H1 (cell line): ENCODE results near the gene SAMD4A.

Experiments used
- CEBPB ChIP-seq: IDR thresholded peaks from 2 replicates; pipeline ENCODE4 v1.6.1; 2012; ENCODE audit warnings: low read depth, low read length
- CTCF ChIP-seq, 3 experiments: IDR thresholded peaks; 1 replicate in 2 of 3; 2 replicates in 1 of 3; pipeline versions ENCODE4 v1.5.1 to v1.6.1; 2011; ENCODE audit warnings: low read length in 3 of 3, mild to moderate bottlenecking in 3 of 3, inconsistent platforms in 2 of 3, low read depth in 1 of 3, moderate library complexity in 1 of 3; ENCODE audit not compliant: insufficient read depth in 1 of 3; ENCODE audit errors: control extremely low read depth in 1 of 3
- EGR1 ChIP-seq: IDR thresholded peaks from 2 replicates; pipeline ENCODE4 v1.6.1; 2011; ENCODE audit warnings: low read depth, low read length, borderline replicate concordance
- EP300 ChIP-seq, 2 experiments: IDR thresholded peaks; 1 replicate in 1 of 2; 2 replicates in 1 of 2; pipeline ENCODE4 v1.6.1; 2011 to 2012; ENCODE audit warnings: low read depth in 2 of 2, low read length in 2 of 2, mild to moderate bottlenecking in 2 of 2, borderline replicate concordance in 1 of 2, inconsistent platforms in 1 of 2, moderate library complexity in 1 of 2
- EZH2 ChIP-seq: fragments of 200-600 bp; sonication (generic); IDR thresholded peaks from 2 replicates; pipeline ENCODE4 v1.7.1; 2012; ENCODE audit warnings: low read depth, mild to moderate bottlenecking, moderate library complexity, low read length, inconsistent platforms; ENCODE audit not compliant: severe bottlenecking
- MAFK ChIP-seq: IDR thresholded peaks from 2 replicates; pipeline ENCODE4 v1.6.1; 2012; ENCODE audit warnings: low read depth, mild to moderate bottlenecking, improper control_type of control experiment, low read length
- NRF1 ChIP-seq: IDR thresholded peaks from 2 replicates; pipeline ENCODE4 v1.6.1; 2011; ENCODE audit warnings: mild to moderate bottlenecking, low read depth, low read length, improper control_type of control experiment
- POLR2A ChIP-seq, 2 experiments: IDR thresholded peaks; 1 replicate in 1 of 2; 2 replicates in 1 of 2; pipeline ENCODE4 v1.6.1; 2011; ENCODE audit warnings: low read depth in 2 of 2, low read length in 2 of 2, mild to moderate bottlenecking in 2 of 2; ENCODE audit errors: control extremely low read depth in 1 of 2
- SIN3A ChIP-seq, 2 experiments: IDR thresholded peaks in 1 of 2; conservative IDR thresholded peaks in 1 of 2; 2 replicates each; pipeline ENCODE4 v1.6.1; 2011 to 2012; ENCODE audit warnings: low read length in 2 of 2, improper control_type of control experiment in 1 of 2, low read depth in 1 of 2, mild to moderate bottlenecking in 1 of 2
- SIRT6 ChIP-seq: IDR thresholded peaks from one replicate; pipeline ENCODE4 v1.7.1; 2012; ENCODE audit warnings: low read length, inconsistent platforms
- SUZ12 ChIP-seq: fragments of 200-600 bp; sonication (generic); IDR thresholded peaks from 2 replicates; pipeline ENCODE4 v1.6.1; 2012; ENCODE audit warnings: mild to moderate bottlenecking, inconsistent platforms, low read length, moderate library complexity, mixed read lengths
- TEAD4 ChIP-seq: IDR thresholded peaks from 2 replicates; pipeline ENCODE4 v1.6.1; 2012; ENCODE audit warnings: low read depth, low read length, inconsistent platforms, mixed read lengths

GRCh38 chr14:54658836-54659235, 91.9 kb downstream of the SAMD4A start:
- TF ChIP-seq CTCF (IDR thresholded peaks at IDR 0.05; ENCODE audit: control extremely low read depth in 1 of 3, insufficient read depth in 1 of 3, low read depth in 1 of 3, low read length in 3 of 3), result no peak
- TF ChIP-seq NRF1, result no peak
- TF ChIP-seq EGR1, result no peak
- TF ChIP-seq EZH2, result no peak
- TF ChIP-seq SIN3A (conservative IDR thresholded peaks at IDR 0.05 in 1 of 2, IDR thresholded peaks at IDR 0.05 in 1 of 2; ENCODE audit: low read depth in 1 of 2, low read length in 2 of 2), result no peak
- TF ChIP-seq POLR2A (IDR thresholded peaks at IDR 0.05; ENCODE audit: control extremely low read depth in 1 of 2, low read depth in 2 of 2, low read length in 2 of 2), result no peak
- TF ChIP-seq CEBPB, result no peak
- no peak for TF ChIP-seq TEAD4
- no peak for TF ChIP-seq EP300 (IDR thresholded peaks at IDR 0.05; ENCODE audit: borderline replicate concordance in 1 of 2, low read depth in 2 of 2, low read length in 2 of 2)
- no peak for TF ChIP-seq SIRT6
- TF ChIP-seq MAFK, result no peak
- no peak for TF ChIP-seq SUZ12
